KG1 (cell line): ENCODE measurements around the gene CCZ1.
"Not testable (repeated sequence)": the region's sequence is repeated elsewhere in the genome, so short reads cannot be mapped to it uniquely, and the experiment has no call there.

Source experiments
- DNase-seq: peaks from one replicate; lab custom pipeline; 2025; lab: John Stamatoyannopoulos, UW

CCZ1 gene

GRCh38 chr7:5898480-5899224 lies at the start of gene CCZ1:
Gene CCZ1 (plus strand): TSS chr7:5898733. CDS start chr7:5898800, 67 bp downstream.
- DNase-seq = not testable (repeated sequence)

- DNase-seq = no peak
Observed at GRCh38 chr7:5850944-5851343, 47.6 kb upstream of the CCZ1 start.

DNA sequence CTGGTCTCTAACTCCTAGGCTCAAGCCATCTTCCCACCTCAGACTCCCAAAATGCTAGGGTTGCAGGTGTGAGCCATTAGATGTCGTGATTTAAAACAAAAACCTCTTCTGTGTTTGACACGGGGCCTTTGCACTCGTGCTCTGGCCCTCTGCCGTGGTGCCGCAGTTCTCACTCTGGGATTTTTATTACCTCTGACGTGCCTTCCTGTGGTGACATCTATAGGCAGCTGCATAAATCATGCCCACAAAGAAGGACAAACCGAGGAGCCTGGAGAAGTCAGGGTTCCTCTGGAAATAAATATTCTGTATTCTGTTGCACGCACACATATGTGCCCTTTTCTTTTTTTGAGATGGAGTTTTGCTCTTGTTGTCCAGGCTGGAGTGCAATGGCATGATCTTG lies 43.8 kb upstream of the CCZ1 start:
- no peak for DNase-seq

- DNase-seq = not testable (repeated sequence)
Observed at GRCh38 chr7:5857041-5857575, 41.4 kb upstream of the CCZ1 start.

- not testable (repeated sequence) for DNase-seq
Observed at GRCh38 chr7:5858494-5858893, 40.0 kb upstream of the CCZ1 start.

DNA sequence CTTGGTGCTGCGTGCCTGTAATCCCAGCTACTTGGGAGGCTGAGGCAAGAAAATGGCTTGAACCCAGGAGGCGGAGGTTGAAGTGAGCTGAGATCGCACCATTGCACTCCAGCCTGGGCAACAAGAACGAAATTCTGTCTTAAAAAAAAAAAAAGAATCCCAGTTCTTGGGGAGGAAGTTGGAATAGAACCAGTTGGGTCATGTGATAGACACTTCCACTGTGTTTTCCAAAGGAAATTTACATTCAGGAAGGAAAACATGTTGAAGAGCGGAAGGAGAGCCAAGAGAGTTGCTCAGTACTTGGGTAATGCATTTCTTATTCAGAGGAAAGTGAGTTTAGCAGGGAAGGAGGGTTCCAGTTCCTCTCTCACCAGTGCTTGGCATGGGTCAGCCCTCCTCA lies 37.3 kb upstream of the CCZ1 start:
- not testable (repeated sequence) for DNase-seq

GRCh38 chr7:5862753-5863366 lies 35.7 kb upstream of the CCZ1 start:
- DNase-seq = not testable (repeated sequence)

DNA sequence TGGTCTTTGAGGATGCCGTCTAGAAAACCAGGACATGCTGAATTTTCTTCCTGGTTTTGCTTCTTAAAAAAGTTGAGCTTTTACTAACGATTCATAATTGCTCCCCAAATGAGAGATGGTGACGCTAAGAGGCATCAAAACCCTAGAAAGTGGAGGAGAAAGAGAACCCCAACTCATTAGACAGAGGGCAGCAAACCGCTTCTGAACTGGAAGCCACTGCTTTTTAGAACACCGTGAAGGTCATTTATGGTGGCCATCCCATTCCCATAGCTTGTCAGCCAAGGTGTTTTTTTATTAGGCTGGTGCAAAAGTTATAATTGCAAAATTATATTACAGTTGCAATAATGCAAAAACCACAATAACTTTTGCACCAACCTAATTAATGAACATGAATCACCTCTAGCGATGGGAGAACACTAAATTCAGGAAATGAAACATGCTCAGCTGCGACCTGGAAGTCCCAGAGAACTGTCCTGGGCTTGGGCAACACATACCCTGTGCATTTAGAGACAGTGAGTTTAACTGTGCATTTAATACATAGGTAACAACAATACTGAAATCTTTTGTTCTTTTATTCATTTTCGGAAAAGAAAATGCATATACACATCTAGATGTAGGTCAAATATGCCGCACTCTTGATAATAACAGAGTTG lies 33.1 kb upstream of the CCZ1 start:
- not testable (repeated sequence) for DNase-seq

DNA sequence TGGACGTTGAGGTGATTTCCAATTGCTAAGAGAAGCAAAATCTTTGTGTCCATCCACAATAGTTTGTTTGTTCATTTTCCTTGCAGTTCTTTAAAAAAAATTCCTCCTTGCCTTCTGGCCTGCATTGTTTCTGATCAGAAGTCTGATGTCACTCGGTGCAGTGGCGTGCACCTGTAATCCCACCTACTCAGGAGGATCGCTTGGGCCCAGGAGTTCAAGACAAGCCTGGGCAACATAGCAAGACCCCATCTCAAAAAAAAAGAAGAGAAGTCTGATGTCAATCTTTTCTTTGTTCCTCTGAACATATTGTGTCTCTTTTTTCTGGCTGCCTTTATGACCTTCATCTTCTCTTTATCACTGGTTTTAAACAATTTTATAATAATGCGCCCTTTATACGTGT lies 31.5 kb upstream of the CCZ1 start:
- no peak for DNase-seq

DNA sequence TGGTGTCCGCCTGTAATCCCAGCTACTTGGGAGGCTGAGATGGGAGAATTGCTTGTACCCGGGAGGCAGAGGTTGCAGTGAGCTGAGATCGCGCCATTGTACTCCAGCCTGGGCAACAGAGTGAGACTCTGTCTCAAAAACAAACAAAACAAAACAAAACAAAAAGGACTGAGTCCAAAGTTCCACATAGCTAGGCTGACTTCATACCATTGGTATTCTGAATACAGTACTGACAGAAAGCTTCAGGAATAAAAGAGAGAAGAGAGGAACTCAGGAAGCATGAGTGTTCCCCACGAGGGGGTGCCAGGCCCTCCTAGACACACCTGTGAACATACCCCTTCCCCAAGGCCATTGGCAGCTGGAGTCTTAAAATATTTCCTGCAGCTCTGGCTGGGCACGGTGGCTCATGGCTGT lies 29.6 kb upstream of the CCZ1 start:
- not testable (repeated sequence) for DNase-seq

DNA sequence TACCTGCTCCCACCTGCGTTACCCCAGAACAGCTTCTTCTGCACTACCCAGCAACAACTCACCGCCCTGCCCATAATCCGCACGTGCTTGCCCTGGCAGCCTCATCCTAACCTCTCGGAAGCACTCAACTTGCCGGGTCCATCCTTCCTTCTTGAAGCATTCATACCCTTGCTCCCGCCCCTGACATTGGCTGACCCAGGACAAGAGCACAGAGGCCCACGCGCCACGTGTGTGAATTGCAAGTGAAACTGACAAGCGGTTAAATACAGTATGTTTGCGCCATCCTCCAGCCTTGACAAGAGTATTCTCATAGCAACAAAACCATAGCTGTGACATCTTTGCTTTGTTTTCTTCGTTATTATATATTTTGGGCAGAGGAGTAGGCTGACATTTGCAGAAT lies 28.8 kb upstream of the CCZ1 start:
- no peak for DNase-seq

DNA sequence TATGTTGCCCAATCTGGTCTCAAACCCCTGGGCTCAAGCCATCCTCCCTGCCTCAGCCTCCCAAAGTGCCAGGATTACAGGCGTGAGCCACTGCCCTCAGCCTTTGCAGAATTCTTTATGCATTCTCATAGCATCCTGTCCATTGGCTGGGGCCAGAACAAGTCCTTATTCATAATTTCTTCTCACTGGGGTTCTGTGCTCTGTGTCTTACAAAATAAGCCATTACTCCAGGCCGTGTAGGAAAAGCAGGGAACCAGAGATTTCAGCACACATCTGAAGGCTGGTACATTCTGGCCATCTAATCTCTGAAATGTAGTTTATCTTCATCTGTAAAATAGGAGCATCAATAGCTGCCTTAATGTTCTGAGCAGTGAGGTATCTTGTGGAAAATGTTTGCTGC lies 28.2 kb upstream of the CCZ1 start:
- no peak for DNase-seq

- no peak for DNase-seq
Observed at GRCh38 chr7:5872326-5872725, 26.2 kb upstream of the CCZ1 start.

DNA sequence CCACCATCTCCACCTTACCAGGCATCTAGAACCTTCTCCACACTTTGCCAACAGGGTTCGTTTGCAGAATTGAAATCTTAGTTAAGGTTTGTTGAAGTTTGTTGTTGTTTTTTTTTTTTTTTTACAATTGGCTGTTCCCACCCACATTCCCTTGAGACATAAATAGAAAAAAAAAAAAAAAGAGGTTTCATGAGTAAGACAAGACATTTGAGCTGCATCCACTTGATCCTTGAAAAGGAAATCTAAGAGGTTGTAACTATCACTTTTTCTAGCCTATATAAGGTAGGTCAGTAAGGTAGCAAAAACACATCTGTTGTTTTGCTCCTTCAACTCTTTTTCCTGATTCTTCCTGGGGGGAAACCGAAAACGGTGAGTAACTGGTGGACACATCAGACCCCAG lies 18.9 kb upstream of the CCZ1 start:
- DNase-seq = not testable (repeated sequence)

DNA sequence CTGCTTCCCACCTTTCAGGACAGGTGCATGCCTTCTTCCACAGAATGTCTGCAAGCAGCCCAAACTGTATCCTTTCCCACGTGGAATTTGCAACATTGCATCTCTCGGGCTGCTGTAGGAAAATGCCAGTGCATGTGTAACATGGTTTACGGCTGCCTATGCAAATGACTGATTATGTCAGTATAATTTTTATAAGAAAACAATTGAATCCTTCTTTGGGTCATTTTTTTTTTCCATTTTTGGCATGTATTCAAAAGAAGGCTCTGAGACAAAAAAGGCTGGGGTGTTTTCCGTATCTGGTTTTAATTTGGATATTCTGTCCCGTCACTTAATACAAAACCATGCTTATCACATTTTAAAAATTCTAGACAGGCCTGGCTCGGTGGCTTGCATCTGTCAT lies 18.4 kb upstream of the CCZ1 start:
- DNase-seq = not testable (repeated sequence)

- not testable (repeated sequence) for DNase-seq
Observed at GRCh38 chr7:5884431-5884830, 14.1 kb upstream of the CCZ1 start.

DNA sequence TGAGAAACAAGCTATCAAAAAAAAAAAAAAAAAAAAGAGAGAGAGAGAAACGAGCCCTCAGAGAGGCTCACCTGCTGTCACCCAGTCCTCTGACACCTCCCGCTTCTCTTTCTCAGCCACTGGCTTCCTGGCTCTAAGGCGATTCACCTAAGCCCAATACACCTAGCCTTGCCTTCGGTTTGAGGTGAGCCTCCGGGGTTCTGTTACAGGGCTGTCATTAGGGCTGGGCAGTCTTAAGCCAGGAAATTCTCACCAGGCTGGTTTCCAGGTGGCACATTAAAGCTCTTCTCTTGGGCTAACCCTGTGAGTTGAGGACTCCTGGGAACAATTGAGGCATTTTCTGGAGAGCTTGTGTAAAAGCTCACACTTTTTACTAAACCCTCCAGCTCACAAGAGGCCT lies 10.5 kb upstream of the CCZ1 start:
- not testable (repeated sequence) for DNase-seq

- DNase-seq = not testable (repeated sequence)
Observed at GRCh38 chr7:5890244-5890643, 8.3 kb upstream of the CCZ1 start.

DNA sequence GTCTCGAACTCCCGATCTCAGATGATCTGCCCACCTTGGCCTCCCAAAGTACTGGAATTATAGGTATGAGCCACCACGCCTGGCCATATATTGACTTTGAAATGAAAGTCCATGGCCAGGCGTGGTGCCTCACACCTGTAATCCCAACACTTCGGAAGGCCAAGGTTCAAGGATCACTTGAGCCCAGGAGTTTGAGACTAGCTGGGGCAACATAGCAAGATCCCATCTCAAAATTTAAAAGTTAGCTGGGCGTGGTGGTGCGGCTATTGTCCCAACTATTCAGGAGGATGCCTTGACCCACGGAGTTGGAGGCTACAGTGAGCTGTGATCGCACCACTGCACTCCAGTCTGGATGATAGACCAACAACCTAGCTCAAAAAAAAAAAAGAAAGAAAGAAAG lies 6.0 kb upstream of the CCZ1 start:
- no peak for DNase-seq

GRCh38 chr7:5897369-5897919 lies 1.1 kb upstream of the CCZ1 start:
- DNase-seq = not testable (repeated sequence)

DNA sequence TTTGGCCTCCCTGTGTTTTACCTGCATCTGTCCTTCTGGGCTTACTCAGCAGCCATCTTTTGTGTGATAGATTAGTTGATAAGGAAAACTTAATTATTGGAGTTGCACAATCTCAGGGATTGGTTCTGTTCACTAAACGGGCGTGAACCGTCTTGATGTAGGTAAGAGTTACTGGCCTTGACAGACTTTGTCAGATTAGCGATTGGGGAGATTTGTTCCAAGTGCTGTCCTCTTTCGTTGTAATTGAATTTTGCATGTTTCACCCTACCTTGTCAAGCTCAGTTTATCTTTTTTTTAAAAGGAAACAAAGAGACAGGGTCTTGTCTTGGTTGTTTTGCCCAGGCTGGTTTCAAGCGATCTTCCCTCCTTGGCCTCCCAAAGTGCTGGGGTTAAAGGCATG lies 4.5 kb downstream of the CCZ1 start:
- not testable (repeated sequence) for DNase-seq

GRCh38 chr7:5904726-5905125 lies 6.2 kb downstream of the CCZ1 start:
- not testable (repeated sequence) for DNase-seq
